HuH-7 (cell line): Measurements from ENCODE around the gene MAP3K5.
A peak's percentile ranks its signal among the peaks of the same experiment; 100 is the strongest.
"Not testable (repeated sequence)": the region's sequence is repeated elsewhere in the genome, so short reads cannot be mapped to it uniquely, and the experiment has no call there.

Experiments
- DNase-seq: peaks from one replicate; pipeline ENCODE4 v3.0.0; 2011; ENCODE audit warnings: low spot score

Gene MAP3K5

DNA sequence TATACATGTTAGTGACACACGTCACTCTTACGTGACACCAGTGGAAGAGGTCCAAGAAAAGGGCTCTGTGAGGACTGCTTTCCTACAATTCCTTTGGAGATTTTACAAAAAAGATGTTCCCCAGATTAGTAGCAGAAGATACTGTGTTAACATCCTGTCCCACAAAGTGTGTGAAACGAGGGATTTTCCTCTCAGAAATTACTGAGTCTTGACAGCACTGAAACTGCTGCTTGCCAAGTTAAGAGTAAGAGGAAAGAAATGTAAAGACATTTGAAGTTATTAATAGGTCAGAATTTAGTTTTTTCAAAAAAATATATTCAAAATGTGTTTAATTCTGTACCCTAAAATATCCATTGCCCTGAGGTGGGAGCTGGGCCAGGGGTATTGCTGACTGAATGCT, 183.3 kb downstream of the MAP3K5 start:
- no peak for DNase-seq

DNA sequence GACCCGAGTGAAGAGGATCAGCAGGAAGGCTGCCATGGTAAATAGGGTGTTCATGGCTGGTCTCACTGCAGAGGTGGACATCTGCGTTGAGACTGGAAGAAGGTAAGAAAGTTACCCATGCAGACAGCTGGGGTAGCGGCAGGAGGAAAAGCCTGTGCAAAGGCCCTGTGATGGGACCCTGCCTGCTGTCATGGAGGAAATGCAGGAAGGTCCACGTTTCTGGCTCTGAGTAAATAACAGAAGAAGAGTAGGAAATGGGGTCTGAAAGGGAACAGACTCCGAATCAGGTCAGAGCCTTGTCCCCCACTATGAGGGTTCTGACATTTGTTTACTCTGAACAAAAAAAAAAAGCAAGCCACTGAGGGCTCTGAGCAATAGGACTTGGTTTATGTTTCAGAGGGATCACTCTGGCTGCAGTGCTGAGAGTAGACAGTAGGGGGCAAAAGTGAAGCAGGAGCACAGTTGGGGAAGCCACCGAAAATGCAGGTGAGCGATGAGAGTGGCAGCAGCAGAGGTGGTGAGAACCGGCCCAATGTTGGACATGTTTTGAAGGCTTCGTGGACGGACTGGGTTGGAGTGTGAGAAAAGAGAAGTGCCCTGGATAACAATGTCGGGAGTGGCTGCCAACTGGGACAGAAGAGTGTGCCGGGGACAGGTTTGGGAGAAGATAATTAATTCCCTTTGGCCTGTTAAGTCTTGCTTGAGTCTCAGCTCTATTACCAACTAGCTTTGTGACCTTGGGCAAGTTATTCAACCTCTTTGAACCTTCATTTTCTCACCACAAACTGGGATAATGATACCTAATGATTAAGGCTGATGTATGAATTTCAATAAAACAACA, 184.1 kb downstream of the MAP3K5 start:
- peak; percentile 53 for DNase-seq

DNA sequence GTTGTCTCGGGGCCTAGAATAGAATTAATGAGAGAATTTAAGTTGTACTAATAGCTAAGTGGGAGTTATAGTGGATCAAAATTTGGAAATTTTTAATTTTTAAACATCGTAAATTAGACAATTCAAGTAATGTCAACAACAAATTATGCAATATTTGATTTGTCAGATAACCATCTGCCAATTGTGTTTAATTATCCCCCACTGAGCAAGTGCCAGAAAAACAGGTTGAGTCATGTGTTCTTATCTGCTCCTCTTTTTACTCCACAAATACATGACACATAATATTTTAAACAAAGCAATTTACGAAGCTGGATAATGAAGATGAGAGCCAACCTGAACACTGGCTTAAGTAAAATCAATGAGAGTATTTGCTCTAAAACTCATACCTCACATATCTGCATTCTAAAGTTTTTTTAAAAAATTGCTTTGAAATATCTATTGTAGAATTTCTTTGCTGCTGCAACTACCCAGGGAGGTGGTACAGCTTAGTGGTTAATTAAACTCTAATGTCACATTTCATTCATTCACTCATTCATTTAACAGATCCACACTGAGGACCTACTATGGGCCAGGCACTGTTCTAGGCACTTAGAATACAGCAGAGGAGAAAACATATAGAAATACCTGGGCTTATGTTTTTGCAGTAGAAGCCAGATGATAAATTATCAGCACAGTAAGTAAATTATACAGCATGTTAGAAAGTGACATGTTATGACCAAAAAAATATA, 184.9 kb downstream of the MAP3K5 start:
- DNase-seq: no peak

DNA sequence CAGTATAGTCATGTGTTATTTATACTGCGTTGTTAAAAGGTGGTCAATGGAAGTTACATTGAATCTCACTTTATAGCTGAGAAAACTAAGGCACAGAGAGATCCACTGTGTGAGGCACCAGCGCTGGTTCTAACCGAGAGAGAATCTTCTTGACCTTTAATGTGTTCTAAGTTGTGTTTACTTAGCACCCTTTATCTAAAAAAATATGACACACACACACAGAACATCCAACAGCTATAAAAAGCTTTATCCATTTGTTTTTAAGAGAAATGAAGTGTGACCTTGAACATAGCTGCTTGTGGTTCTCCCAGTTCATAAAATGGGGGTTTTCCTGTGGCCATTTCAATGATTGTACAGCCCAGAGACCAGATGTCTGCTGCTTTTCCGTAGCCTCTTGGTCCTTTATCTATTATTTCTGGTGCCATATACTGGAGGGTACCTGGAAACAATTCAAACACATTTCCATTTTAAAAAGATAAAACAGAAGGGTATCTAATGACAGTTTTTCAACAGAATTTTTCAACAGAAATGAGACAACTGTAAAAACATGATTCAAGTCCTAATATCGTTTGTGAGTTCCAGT, 187.3 kb downstream of the MAP3K5 start:
- DNase-seq: no peak

DNA sequence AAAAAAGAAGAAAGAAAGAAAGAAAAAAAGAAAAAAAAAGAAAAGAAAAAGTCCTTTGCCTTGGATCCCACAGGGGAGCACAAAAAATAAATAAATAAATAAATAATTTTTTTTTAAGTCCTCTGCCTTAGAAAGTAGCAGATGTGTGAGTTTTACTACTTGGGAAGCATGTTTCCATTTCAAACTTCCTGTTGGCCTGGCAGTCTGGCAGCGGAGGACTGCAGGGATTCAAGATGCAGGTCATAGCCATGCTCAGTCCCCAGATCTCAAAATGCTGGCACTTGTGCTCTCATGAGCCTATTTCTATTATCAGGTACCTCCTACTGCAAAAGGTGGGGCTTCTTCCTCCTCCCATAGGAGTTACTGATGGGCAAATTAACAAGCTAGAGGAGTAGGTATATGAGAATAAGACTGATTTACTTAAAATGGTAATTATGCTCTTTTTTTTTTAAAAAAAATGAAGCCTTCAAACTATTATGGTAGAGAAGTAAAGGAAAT, 187.9 kb downstream of the MAP3K5 start:
- no peak for DNase-seq

DNA sequence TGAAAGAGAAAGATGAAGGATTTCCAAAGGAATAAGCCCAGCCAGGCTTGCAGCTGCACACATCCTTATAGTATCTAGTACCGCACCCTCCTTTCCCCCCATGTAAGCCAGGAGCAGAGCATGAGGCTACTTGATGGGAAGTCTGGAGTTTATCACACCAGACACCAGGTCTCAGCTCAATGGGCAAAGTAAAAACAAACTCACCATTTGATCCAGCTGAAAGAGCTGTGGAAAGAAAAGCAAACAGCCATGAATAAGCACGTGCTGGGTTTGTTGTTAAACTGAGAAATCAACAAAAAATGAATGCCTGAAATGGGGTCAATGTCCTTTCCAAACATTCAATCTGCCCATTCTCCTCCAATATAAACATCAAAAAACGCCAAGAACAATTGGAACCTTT, 191.5 kb downstream of the MAP3K5 start:
- no peak for DNase-seq

DNA sequence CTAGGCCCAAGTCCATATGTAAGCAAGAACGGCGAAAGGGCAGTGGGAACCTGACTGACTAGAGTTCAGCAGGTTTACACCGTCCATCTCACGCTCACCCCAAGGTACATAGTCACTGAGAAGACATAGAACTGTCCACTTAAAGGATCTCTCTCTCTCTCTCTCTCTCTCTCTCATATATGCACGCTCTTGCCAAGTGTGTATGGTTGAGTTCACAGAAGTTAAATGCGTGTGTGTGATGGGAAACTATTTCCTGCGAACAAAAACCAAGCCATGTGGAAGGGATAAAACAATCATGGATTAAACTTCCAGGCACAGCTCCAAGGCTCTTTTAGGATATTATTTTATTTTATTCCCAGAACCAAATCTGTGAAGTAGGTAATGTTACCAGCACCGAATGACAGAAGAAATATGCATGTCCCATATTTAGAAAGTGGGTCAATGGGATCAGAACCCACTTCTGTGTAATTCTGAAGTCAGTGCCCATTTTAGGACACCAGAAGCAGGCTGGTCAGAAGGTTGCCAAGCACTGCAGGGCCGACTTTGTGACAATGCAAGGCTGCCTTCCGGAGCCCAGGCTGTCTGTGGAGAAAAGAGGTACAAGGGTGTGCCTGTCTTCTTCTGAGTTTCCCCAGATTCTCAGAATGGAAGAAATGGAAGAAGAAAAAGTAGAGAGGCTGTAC, 192.8 kb downstream of the MAP3K5 start:
- no peak for DNase-seq

DNA sequence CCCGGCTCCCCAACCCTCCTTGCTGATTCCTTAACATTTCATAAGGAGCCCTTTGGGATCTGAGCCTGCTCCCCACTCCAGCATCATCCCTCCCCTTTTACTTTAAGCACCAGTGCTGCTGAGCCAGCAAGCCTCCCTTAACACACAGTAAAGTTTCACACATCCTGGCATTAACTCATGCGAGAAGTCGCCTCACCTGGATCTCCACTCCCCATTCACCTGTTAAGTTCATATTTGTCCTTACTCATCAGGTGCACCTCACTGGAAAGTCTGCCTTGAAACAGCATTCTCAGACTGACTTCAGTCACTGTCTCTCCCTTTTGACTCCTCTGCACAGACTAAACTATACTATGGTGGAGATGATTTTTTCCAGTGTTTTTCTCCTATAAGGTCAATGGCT, 194.2 kb downstream of the MAP3K5 start:
- no peak for DNase-seq

DNA sequence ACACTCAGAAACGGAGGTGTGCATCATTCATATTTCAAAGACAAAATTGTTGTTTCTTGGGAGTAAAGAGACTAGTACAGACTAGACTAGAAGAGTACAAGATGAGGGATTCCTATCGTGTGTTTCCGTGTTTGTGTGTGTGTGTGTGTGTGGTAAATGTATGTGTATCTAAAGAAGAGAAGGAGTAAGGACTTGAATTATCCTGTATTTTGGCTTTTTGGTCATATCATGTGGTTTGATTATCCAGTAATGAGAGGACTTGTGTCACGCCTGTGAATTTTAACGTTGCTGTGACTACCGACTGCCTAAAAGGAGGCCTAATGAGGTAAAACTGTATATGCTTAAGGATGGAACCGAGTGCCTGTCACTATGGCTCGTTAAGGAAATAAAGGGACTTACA, 197.6 kb downstream of the MAP3K5 start:
- DNase-seq: no peak

DNA sequence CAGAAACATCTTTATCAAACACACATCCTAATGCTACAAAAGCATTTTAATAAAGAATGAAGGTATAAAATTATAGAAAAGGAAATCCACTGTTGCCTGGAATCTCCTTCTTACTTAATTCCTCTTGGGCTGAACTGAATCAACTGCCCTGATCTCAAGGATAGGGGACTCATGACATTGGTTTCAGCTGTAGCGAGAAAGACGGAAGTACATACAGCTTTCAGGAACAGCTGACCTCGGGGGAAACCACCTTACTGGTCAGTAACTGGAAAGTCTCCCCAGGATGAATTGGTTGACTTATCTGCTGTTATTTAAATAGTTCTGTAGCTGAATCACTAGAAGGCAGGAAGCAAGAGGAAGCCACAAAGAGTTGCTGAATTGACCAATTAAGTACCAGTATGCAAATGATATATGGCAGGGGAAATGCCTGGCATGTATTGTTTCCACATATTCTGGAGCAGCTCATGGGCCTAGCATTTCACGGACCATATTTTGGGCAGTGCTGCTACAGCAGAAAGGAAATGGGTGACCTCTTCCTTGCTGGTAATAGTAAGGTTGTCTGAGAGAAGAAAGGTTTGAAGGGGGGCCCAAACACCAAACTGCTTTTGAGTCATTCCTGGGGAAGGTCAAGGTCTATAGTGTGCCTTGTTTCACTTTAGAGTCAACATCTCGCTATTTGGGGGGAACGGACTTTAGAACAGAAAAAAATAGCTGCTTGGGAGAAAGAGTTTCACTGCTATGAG, 198.4 kb downstream of the MAP3K5 start:
- DNase-seq: no peak

DNA sequence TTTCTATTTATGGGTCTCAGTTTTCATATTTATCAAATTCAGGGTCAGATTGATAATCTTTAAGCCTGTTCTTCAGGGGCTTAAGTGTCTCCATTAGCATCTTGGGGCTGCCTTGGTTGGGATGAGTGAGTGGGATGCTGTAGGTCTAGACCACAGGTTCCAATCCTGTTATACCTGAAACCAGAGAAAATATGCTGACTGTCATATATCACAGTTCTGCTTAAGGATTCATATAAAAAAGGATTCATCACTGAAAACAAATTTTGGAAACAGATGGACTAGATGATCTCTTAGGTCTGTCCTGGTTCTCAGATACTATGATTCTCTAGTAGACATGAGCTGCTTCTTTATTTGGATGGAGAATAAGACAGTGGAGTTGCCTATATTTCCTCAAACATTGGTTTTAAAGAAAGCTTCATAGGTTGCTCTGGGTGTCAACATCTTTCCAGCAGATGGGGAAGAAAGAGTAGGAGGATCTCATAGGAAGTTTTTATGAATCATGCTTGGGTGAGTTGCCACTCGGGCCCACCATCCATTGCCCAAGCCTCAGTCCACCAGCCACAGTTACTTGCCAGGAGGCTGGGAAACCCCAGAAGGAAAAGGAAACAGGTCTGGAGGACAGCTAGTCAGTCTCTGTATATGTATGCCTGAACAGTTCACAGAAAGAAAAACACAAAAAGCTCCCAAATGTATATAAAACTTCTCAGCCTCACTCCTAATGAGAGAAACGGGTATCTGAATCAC, 199.2 kb downstream of the MAP3K5 start:
- no peak for DNase-seq

DNA sequence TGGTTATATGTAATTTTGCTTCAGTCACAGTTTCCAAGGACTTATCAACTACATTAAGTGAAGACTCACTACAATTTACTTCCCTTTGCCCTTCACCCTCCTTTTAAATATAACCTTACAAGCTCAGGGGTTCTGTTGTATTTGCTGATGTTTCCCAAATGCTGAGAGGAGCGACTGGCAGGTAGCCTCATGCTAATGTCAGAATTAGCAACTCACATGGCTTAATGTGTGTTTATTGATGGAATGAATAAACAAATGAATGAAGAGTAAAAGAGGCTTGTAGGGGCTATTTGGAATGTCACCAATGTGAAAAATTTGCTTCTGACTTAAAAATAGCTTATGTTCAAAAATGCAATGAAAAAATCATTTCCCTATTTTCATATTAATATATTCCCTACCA, 200.7 kb downstream of the MAP3K5 start:
- DNase-seq: no peak

DNA sequence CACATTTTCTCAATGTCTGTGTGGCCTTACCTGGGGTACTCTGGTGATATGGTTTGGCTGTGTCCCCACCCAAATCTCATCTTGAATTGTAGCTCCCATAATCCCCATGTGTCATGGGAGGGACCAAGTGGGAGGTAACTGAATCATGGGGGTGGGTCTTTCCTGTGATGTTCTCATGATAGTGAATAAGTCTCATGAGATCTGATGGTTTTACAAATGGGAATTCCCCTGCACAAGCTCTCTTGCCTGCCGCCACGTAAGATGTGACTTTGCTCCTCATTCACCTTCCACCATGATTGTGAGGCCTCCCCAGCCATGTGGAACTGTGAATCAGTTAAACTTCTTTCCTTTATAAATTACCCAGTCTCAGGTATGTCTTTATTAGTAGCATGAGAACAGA, 201.4 kb downstream of the MAP3K5 start:
- DNase-seq: not testable (repeated sequence)

DNA sequence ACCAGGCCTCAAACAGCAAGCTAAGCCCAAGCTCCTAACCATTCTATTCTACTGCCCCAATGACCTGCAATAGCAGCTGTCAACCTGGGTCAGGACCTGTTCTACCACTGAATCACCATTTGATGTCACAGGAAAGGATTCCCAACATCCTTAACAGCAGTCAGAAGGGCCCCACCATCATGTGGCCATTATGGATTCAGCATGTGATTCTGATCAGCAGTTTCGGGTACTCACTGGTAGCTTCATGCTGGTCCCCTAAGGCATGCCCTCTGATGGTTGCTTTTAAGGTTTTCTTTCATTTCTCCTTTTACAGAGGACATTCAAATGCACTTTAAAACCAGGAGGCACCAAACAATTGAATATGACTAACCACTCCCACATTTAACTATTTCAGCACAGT, 204.8 kb downstream of the MAP3K5 start:
- DNase-seq: no peak

DNA sequence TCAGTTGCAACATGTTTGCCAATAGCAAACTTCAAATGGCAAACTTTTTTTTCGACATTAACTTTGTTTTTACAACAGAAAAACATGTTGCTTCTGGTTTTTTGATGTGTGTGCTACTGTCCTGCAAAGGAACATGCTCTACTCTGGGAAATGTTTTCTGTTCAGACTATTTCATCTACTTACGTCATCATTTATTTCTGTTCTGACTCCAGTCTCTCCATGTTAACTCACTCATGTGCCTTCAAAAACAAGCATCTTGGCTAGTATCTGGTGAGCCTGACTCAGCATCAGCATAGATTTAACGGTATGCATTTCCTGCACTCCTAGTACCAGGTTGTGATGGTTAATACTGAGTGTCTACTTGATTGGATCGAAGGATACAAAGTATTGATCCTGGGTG, 206.0 kb downstream of the MAP3K5 start:
- no peak for DNase-seq

DNA sequence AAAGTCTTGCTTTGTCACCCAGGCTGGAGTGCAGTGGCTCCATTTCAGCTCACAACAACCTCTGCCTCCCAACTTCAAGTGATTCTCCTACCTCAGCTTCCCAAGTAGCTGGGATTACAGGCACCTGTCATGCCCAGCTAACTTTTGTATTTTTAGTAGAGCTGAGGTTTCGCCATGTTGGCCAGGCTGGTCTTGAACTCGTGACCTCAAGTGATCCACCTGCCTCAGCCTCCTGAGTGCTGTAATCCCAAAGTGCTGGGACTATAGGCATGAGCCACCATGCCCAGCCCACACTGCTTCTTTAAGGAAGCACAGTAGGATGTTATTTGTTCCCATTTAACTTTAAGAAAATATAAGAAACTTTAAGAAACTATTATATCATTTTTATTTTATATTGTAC, 206.8 kb downstream of the MAP3K5 start:
- not testable (repeated sequence) for DNase-seq

DNA sequence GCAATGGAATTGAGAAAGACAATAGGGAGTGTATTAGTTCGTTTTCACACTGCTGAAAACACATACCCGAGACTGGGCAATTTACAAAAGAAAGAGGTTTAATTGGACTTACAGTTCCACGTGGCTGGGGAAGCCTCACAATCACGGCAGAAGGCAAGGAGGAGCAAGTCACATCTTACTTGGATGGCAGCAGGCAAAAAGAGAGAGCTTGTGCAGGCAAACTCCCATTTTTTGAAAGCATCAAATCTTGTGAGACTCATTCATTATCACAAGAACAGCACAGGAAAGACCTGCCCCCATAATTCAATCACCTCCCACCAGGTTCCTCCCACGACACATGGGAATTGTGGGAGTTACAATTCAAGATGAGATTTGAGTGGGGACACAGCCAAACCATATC, 208.0 kb downstream of the MAP3K5 start:
- not testable (repeated sequence) for DNase-seq

DNA sequence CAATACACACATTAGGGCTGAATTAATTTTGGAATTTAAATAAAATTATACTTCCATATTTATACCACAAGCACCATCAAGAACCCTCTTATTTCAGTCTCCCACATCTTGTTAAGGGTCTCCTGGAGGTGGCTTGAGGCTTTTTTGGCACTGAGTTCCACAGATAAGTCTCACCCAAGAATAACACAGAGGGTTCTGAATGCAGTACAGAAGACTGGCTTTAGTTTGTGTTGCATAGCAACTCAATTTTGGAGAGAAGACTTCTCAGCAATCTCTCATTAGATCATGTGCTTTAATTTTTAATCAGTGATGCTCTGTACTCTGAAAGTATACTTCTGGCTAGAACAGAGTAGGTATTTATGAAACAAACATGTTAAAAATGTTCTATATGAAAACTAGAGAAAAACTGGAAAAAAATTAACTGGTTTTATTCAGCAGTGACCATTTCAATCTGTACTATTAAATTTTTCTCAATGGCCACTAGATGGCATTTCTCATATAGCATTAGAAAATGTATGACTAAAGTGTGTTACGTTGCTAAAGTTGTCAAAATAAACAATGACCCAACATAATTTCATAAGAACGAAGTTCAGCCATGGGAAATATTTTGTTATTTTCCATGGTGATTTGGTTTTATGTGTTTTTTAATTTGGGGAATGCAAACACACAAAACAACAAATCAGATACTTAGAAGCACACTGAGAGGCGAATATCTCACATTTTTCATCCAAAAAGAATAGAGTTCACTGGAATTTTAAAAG, 209.4 kb downstream of the MAP3K5 start:
- no peak for DNase-seq

DNA sequence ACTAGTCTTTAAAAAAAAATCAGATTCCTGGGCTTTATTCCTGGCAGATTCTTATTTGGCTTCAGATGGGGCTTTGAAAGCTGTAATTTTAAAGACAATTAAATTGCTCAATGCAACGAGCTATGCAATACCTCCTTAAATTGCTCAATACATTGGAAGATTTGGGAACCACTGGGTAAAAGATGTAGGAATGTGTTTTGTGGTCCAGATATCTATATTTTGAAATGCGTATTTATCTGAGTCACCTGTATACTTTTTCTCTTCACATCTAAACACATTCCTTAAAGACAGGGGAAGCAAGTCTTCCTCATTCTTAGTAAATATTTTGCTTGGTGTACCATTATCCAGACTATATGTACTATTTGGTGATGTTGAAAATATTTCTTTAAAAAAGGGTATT, 212.5 kb downstream of the MAP3K5 start:
- no peak for DNase-seq

DNA sequence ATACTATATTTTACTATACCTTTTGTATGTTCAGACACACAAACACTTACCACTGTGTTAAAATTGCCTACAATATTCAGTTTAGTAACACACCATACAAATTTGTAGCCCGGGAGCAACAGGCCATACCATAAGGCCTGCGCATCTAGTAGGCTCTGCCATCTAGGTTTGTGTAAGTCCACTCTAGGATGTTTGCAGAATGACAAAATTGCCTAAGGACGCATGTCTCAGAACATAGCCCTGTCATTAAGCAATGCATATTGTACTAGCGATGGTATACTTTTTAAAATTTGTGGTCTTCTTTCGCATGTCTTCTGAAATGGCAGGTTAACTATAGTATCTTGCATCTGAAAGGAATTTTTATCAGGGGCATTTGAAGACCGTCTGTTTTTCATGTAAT, 215.5 kb downstream of the MAP3K5 start:
- no peak for DNase-seq
